NCI-H2029 (cell line): Measurements from ENCODE around the gene MRAP.
"Not testable (repeated sequence)": the region's sequence is repeated elsewhere in the genome, so short reads cannot be mapped to it uniquely, and the experiment has no call there.

ENCODE experiments used
- DNase-seq: peaks from one replicate; lab custom pipeline; 2025; lab: John Stamatoyannopoulos, UW

The MRAP gene

GRCh38 chr21:32300117-32300681 lies 1.5 kb downstream of the MRAP start:
- no peak for DNase-seq

GRCh38 chr21:32301596-32301995 lies 2.9 kb downstream of the MRAP start:
- no peak for DNase-seq

GRCh38 chr21:32302560-32302959 lies 3.9 kb downstream of the MRAP start:
- DNase-seq, result no peak

- no peak for DNase-seq
Observed at GRCh38 chr21:32303385-32303784, 4.7 kb downstream of the MRAP start.

- no peak for DNase-seq
Observed at GRCh38 chr21:32304998-32305397, 6.3 kb downstream of the MRAP start.

- DNase-seq, result no peak
Observed at GRCh38 chr21:32306021-32306780, 7.5 kb downstream of the MRAP start.

- no peak for DNase-seq
Observed at GRCh38 chr21:32307706-32308105, 9.1 kb downstream of the MRAP start.

- DNase-seq, result no peak
Observed at GRCh38 chr21:32308696-32309095, 10.0 kb downstream of the MRAP start.

- DNase-seq, result no peak
Observed at GRCh38 chr21:32309906-32310460, 11.3 kb downstream of the MRAP start.

GRCh38 chr21:32310976-32311375 lies 12.3 kb downstream of the MRAP start:
- DNase-seq, result not testable (repeated sequence)

- no peak for DNase-seq
Observed at GRCh38 chr21:32311621-32312020, 13.0 kb downstream of the MRAP start.

GRCh38 chr21:32312326-32312725 lies 13.7 kb downstream of the MRAP start:
- no peak for DNase-seq

- DNase-seq, result no peak
Observed at GRCh38 chr21:32312976-32313375, 14.3 kb downstream of the MRAP start.

GRCh38 chr21:32314806-32315205 lies 16.2 kb downstream of the MRAP start:
- no peak for DNase-seq

GRCh38 chr21:32315511-32316281 lies 17.0 kb downstream of the MRAP start:
- no peak for DNase-seq

- no peak for DNase-seq
Observed at GRCh38 chr21:32316361-32317215, 17.9 kb downstream of the MRAP start.

- DNase-seq, result no peak
Observed at GRCh38 chr21:32317726-32318125, 19.1 kb downstream of the MRAP start.

- DNase-seq, result no peak
Observed at GRCh38 chr21:32319012-32319411, 20.4 kb downstream of the MRAP start.

GRCh38 chr21:32320059-32320458 lies 21.4 kb downstream of the MRAP start:
- no peak for DNase-seq

GRCh38 chr21:32320726-32321125 lies 22.1 kb downstream of the MRAP start:
- no peak for DNase-seq

GRCh38 chr21:32321480-32321879 lies 22.8 kb downstream of the MRAP start:
- DNase-seq, result no peak

GRCh38 chr21:32322103-32322502 lies 23.4 kb downstream of the MRAP start:
- no peak for DNase-seq
